SK-N-SH (cell line): ENCODE data around the gene YIPF5. TPM values are rescaled to one million over a fixed set of nuclear protein-coding genes. Genes with fewer than 3 reads are reported as not detected.

Source experiments
- CTCF ChIA-PET: fragments of 300-600, 350-600 bp; formaldehyde crosslinking; extraction: SDS; loops from one replicate; lab custom pipeline; 2021; lab: Yijun Ruan, JAX
- POLR2A ChIA-PET: fragments of 350-600 bp; sonication (Branson Sonifier 250); formaldehyde crosslinking; extraction: SDS; loops from one replicate; lab custom pipeline; 2020; ENCODE audit warnings: antibody characterized with exemption, inconsistent platforms; lab: Yijun Ruan, JAX
- DNase-seq: peaks from one replicate; pipeline ENCODE4 v3.0.0; 2012
- H2AFZ ChIP-seq: fragments of 200-600 bp; sonication (generic); 2 replicates; pipeline ENCODE4 v1.8.1; 2016; ENCODE audit warnings: antibody characterized with exemption, mild to moderate bottlenecking, low read depth
- H3F3A ChIP-seq: fragments of 200-600 bp; sonication (generic); replicated peaks from 2 replicates; pipeline ENCODE3; 2016; ENCODE audit warnings: antibody characterized with exemption, mild to moderate bottlenecking; ENCODE audit not compliant: insufficient read depth
- H3K27ac ChIP-seq, 2 experiments: fragments of 200-500 bp in 1 of 2; fragments of 200-600 bp in 1 of 2; sonication (Bioruptor generic) in 1 of 2; sonication (generic), shearing (Covaris generic) in 1 of 2; 2 replicates each; pipeline versions ENCODE4 v1.5.1 to v1.6.1; 2014 to 2016; ENCODE audit warnings: low read depth in 2 of 2, inconsistent platforms in 1 of 2, low read length in 1 of 2, mild to moderate bottlenecking in 1 of 2, mixed read lengths in 1 of 2
- H3K27me3 ChIP-seq: fragments of 200-600 bp; sonication (generic), shearing (Covaris generic); 2 replicates; pipeline ENCODE4 v1.6.1; 2016; ENCODE audit warnings: mixed run types; ENCODE audit not compliant: insufficient read depth
- H3K36me3 ChIP-seq, 2 experiments: fragments of 200-500 bp in 1 of 2; fragments of 200-600 bp in 1 of 2; sonication (Bioruptor generic) in 1 of 2; sonication (generic) in 1 of 2; replicated peaks in 1 of 2; 2 replicates each; pipeline versions ENCODE3 to v1.5.1; 2014 to 2016; ENCODE audit warnings: low read length in 1 of 2, mild to moderate bottlenecking in 1 of 2; ENCODE audit not compliant: insufficient read depth in 2 of 2, control insufficient read depth in 1 of 2
- H3K4me1 ChIP-seq, 2 experiments: fragments of 200-500 bp in 1 of 2; fragments of 200-600 bp in 1 of 2; sonication (Bioruptor generic) in 1 of 2; sonication (generic), shearing (Covaris generic) in 1 of 2; 2 replicates each; pipeline versions ENCODE4 v1.5.1 to v1.6.1; 2014 to 2016; ENCODE audit warnings: low read depth in 1 of 2, low read length in 1 of 2, mixed run types in 1 of 2; ENCODE audit not compliant: insufficient read depth in 2 of 2, control insufficient read depth in 1 of 2
- H3K4me2 ChIP-seq: fragments of 200-600 bp; sonication (generic), shearing (Covaris generic); 2 replicates; pipeline ENCODE4 v1.6.1; 2017; ENCODE audit warnings: mixed run types
- H3K4me3 ChIP-seq, 2 experiments: fragments of 200-500 bp in 1 of 2; fragments of 200-600 bp in 1 of 2; sonication (Bioruptor generic) in 1 of 2; sonication (generic), shearing (Covaris generic) in 1 of 2; 2 replicates each; pipeline versions ENCODE4 v1.5.1 to v1.8.1; 2014 to 2016; ENCODE audit warnings: low read depth in 2 of 2, inconsistent platforms in 1 of 2, low read length in 1 of 2, mild to moderate bottlenecking in 1 of 2, mixed read lengths in 1 of 2, moderate library complexity in 1 of 2
- H3K79me2 ChIP-seq: fragments of 200-600 bp; sonication (generic); 2 replicates; pipeline ENCODE4 v1.8.1; 2017; ENCODE audit warnings: mild to moderate bottlenecking; ENCODE audit not compliant: insufficient read depth
- H3K9ac ChIP-seq: fragments of 200-600 bp; sonication (generic); 2 replicates; pipeline ENCODE4 v1.6.1; 2017; ENCODE audit warnings: mixed run types
- H3K9me2 ChIP-seq: fragments of 200-600 bp; sonication (generic); 2 replicates; pipeline ENCODE4 v1.6.1; 2017; ENCODE audit warnings: mixed run types
- H3K9me3 ChIP-seq: fragments of 200-600 bp; sonication (generic); 2 replicates; pipeline ENCODE4 v1.6.1; 2017; ENCODE audit warnings: mixed run types, mild to moderate bottlenecking, moderate library complexity
- H4K20me1 ChIP-seq: fragments of 200-600 bp; sonication (generic); 2 replicates; pipeline ENCODE4 v1.6.1; 2017; ENCODE audit warnings: mild to moderate bottlenecking, mixed run types; ENCODE audit not compliant: insufficient read depth
- CHD2 ChIP-seq: fragments of 150-350 bp; IDR thresholded peaks from 2 replicates; pipeline ENCODE4 v1.6.1; 2018; ENCODE audit warnings: low read length; ENCODE audit not compliant: partially characterized antibody
- CTCF ChIP-seq: fragments of 200-600 bp; sonication (generic); IDR thresholded peaks from 2 replicates; pipeline ENCODE4 v1.6.1; 2017; ENCODE audit warnings: antibody characterized with exemption, mild to moderate bottlenecking, moderate library complexity
- EZH2phosphoT487 ChIP-seq: fragments of 200-600 bp; sonication (generic); IDR thresholded peaks from 2 replicates; pipeline ENCODE4 v1.6.1; 2017; ENCODE audit warnings: low read depth, mixed run types, mild to moderate bottlenecking, antibody characterized with exemption, moderate library complexity, borderline replicate concordance
- FOSL2 ChIP-seq: IDR thresholded peaks from 2 replicates; pipeline ENCODE4 v1.4.0; 2012; ENCODE audit warnings: low read depth, mild to moderate bottlenecking, moderate library complexity, borderline replicate concordance
- FOXM1 ChIP-seq: IDR thresholded peaks from 2 replicates; pipeline ENCODE4 v1.4.0; 2012; ENCODE audit warnings: low read depth, mild to moderate bottlenecking
- GABPA ChIP-seq: IDR thresholded peaks from 2 replicates; pipeline ENCODE4 v1.4.0; 2012; ENCODE audit warnings: low read depth, mild to moderate bottlenecking
- JUND ChIP-seq: IDR thresholded peaks from 2 replicates; pipeline ENCODE4 v1.4.0; 2012
- MAX ChIP-seq: IDR thresholded peaks from 2 replicates; pipeline ENCODE4 v1.4.0; 2012; ENCODE audit warnings: low read depth
- MEF2A ChIP-seq: IDR thresholded peaks from 2 replicates; pipeline ENCODE4 v1.4.0; 2012; ENCODE audit warnings: low read depth, borderline replicate concordance
- MXI1 ChIP-seq: IDR thresholded peaks from 2 replicates; pipeline ENCODE4 v1.6.1; 2012; ENCODE audit warnings: mild to moderate bottlenecking, low read depth, low read length, improper control_type of control experiment
- NFIC ChIP-seq: IDR thresholded peaks from 2 replicates; pipeline ENCODE4 v1.4.0; 2012; ENCODE audit warnings: borderline replicate concordance
- PBX3 ChIP-seq: IDR thresholded peaks from 2 replicates; pipeline ENCODE4; 2012
- RCOR1 ChIP-seq: fragments of 150-350 bp; IDR thresholded peaks from 2 replicates; pipeline ENCODE4 v1.6.1; 2017; ENCODE audit warnings: antibody characterized with exemption, low read length
- REST ChIP-seq: IDR thresholded peaks from 2 replicates; pipeline ENCODE4 v1.6.1; 2012; ENCODE audit warnings: mild to moderate bottlenecking, low read depth, low read length, moderate library complexity
- RFX5 ChIP-seq: IDR thresholded peaks from 2 replicates; pipeline ENCODE4 v1.6.1; 2012; ENCODE audit warnings: mild to moderate bottlenecking, improper control_type of control experiment, low read length
- RXRA ChIP-seq: IDR thresholded peaks from 2 replicates; pipeline ENCODE4 v1.4.0; 2012; ENCODE audit warnings: low read depth, mild to moderate bottlenecking, borderline replicate concordance
- TCF12 ChIP-seq: IDR thresholded peaks from 2 replicates; pipeline ENCODE4 v1.4.0; 2012
- TEAD4 ChIP-seq: IDR thresholded peaks from 2 replicates; pipeline ENCODE4 v1.4.0; 2012; ENCODE audit warnings: mild to moderate bottlenecking, borderline replicate concordance; ENCODE audit not compliant: insufficient read depth
- WGBS: methylation state at CpG from one replicate; pipeline ENCODE4 v1.1.6; 2017; ENCODE audit warnings: low lambda C conversion rate; 5-methylcytosine and 5-hydroxymethylcytosine counted together
- polyA plus RNA-seq, 3 experiments: library from polyadenylated mRNA; depleted of rRNA; stranded (reverse); fragments of >200 nt; gene quantifications; 2 replicates each; pipeline ENCODE4 v1.2.3, GENCODE V29; 2012

The YIPF5 gene
- polyA plus RNA-seq, 1 of the 3 experiments (the other 2 are of a cell fraction): 36.2 TPM

GRCh38 chr5:144122081-144122480 lies 48.4 kb downstream of the YIPF5 start (continued):
- TF ChIP-seq REST (no peak), JUND (no peak), MXI1 (no peak), GABPA (no peak), EZH2phosphoT487 (no peak), RXRA (no peak), FOSL2 (no peak), RFX5 (no peak)

GRCh38 chr5:144121577-144121976 lies 48.9 kb downstream of the YIPF5 start:
- DNase-seq: no peak
- POLR2A ChIA-PET: no interaction called here

GRCh38 chr5:144120661-144121180 lies 49.7 kb downstream of the YIPF5 start:
- CTCF ChIA-PET: interaction anchor here (3.5 kb wide), 1 partner anchor 21 kb away, joined by 12 read pairs; no protein-coding TSS in a partner anchor

More at GRCh38 chr5:144121577-144121976, 48.9 kb downstream of the YIPF5 start:
- Histone ChIP-seq H3F3A (peaks cover 5% of the 10 kb centered on the region), H3K36me3 (no peaks in the 10 kb centered on the region), H3K27me3 (no peaks in the 10 kb centered on the region), H3K9ac (no peak overlapping the region), H2AFZ (no peak overlapping the region), H3K79me2 (no peaks in the 10 kb centered on the region), H3K4me1 (peaks cover 2 to 9% of the 10 kb centered on the region in 2 experiments; a peak in 3 of 4 replicates), H3K4me3 (no peak overlapping the region), H3K27ac (no peak overlapping the region; a peak in 1 of 4 replicates), H3K9me3 (no peaks in the 10 kb centered on the region), H4K20me1 (no peaks in the 10 kb centered on the region), H3K9me2 (no peaks in the 10 kb centered on the region), H3K4me2 (no peak overlapping the region)
- 87% methylated on average over 1 of the region's 1 CpG for WGBS
- TF ChIP-seq NFIC (no peak), FOXM1 (no peak)
- CTCF ChIA-PET: interaction anchor here (1.3 to 3.5 kb wide), 2 partner anchors 11 to 20 kb away, joined by 4 to 12 read pairs; no protein-coding TSS in a partner anchor

More at GRCh38 chr5:144120661-144121180, 49.7 kb downstream of the YIPF5 start:
- no peaks in the 10 kb centered on the region for H3K79me2 ChIP-seq
- H3K4me2 ChIP-seq: no peak overlapping the region
- H3K27ac ChIP-seq: no peak overlapping the region
- H4K20me1 ChIP-seq: no peaks in the 10 kb centered on the region
- no peak overlapping the region for H3K9ac ChIP-seq
- POLR2A ChIA-PET: no interaction called here
- H3K27me3 ChIP-seq: no peaks in the 10 kb centered on the region
- H3K9me3 ChIP-seq: no peaks in the 10 kb centered on the region
- TF ChIP-seq JUND (no peak), MAX (no peak), CTCF (no peak), EZH2phosphoT487 (no peak), PBX3 (no peak), RCOR1 (no peak), CHD2 (no peak), TEAD4 (no peak), MEF2A (no peak), TCF12 (no peak)
- TF ChIP-seq, all 33 proteins: peak for 0
- Histone ChIP-seq H3K4me3 (no peak overlapping the region), H2AFZ (no peak overlapping the region), H3K4me1 (peaks cover 0 to 9% of the 10 kb centered on the region in 2 experiments; a peak in 3 of 4 replicates), H3K36me3 (no peaks in the 10 kb centered on the region), H3K9me2 (no peaks in the 10 kb centered on the region), H3F3A (peaks cover 5% of the 10 kb centered on the region)
- 73% methylated on average over 2 of the region's 2 CpGs for whole genome bisulfite sequencing
- no peak for DNase-seq
